T-cell (primary cell): Measurements from ENCODE around the gene HS6ST1. TPM values are rescaled to one million over a fixed set of nuclear protein-coding genes. Genes with fewer than 3 reads are reported as not detected.
"Not testable (repeated sequence)": the region's sequence is repeated elsewhere in the genome, so short reads cannot be mapped to it uniquely, and the experiment has no call there.

Experiments used
- ATAC-seq, 4 experiments: fragments of 200-7000 bp in 3 of 4; fragments of 150-1000 bp in 1 of 4; cut with Tn5 transposase; replicated peaks in 1 of 4; 1 replicate in 3 of 4; 2 replicates in 1 of 4; pipeline ENCODE4 v1.10.0; 2021; ENCODE audit warnings: moderate library complexity in 3 of 4, mild to moderate bottlenecking in 2 of 4, moderate number of reproducible peaks in 1 of 4
- CTCF ChIA-PET, 2 donors: fragments of 300-600 bp; sonication (Branson Sonifier 250); formaldehyde crosslinking; loops; one replicate each; lab custom pipeline; 2022; ENCODE audit warnings: antibody characterized with exemption in 2 of 2; lab: Charles Lee
- POLR2A ChIA-PET, 2 donors: fragments of 300-600 bp; sonication (Branson Sonifier 250); formaldehyde crosslinking; loops; one replicate each; lab custom pipeline; 2022; ENCODE audit warnings: antibody characterized with exemption in 2 of 2; lab: Charles Lee
- DNase-seq, 35 experiments: peaks; one replicate each; pipeline versions ENCODE4 v3.0.0 to v3.0.0-alpha.2; 2013 to 2023
- H3K27ac ChIP-seq: one replicate; pipeline ENCODE4 v1.5.1; 2013; ENCODE audit warnings: low read length
- H3K27me3 ChIP-seq, 2 experiments: replicated peaks in 1 of 2; 1 replicate in 1 of 2; 2 replicates in 1 of 2; pipeline versions ENCODE4 v1.6.1 to v1.7.0; 2013; ENCODE audit warnings: low read length in 1 of 2, mixed read lengths in 1 of 2; ENCODE audit not compliant: control insufficient read depth in 2 of 2, insufficient read depth in 2 of 2; ENCODE audit errors: extremely low read depth in 1 of 2
- H3K36me3 ChIP-seq, 2 donors: 1 replicate in 1 of 2; 2 replicates in 1 of 2; pipeline versions ENCODE4 v1.6.1 to v1.7.0; 2013; ENCODE audit warnings: low read length in 1 of 2; ENCODE audit not compliant: control insufficient read depth in 2 of 2, insufficient read depth in 1 of 2; ENCODE audit errors: extremely low read depth in 1 of 2
- H3K4me1 ChIP-seq, 2 experiments: 1 replicate in 1 of 2; 2 replicates in 1 of 2; pipeline versions ENCODE4 v1.6.1 to v1.7.0; 2013; ENCODE audit warnings: low read length in 2 of 2, mixed read lengths in 1 of 2; ENCODE audit not compliant: insufficient read depth in 2 of 2, control insufficient read depth in 1 of 2; ENCODE audit errors: extremely low read depth in 1 of 2
- H3K4me3 ChIP-seq, 2 donors: 1 replicate in 1 of 2; 2 replicates in 1 of 2; pipeline versions ENCODE4 v1.5.1 to v1.7.0; 2013; ENCODE audit warnings: mild to moderate bottlenecking in 2 of 2, low read length in 1 of 2, moderate library complexity in 1 of 2; ENCODE audit not compliant: control insufficient read depth in 1 of 2; ENCODE audit errors: extremely low read depth in 1 of 2
- H3K9me3 ChIP-seq: 2 replicates; pipeline ENCODE4 v1.7.0; 2013
- H3K27ac Mint-ChIP-seq, 2 donors: one replicate each; pipeline ENCODE4 v1.8.0; 2020 to 2021; ENCODE audit warnings: mild to moderate bottlenecking in 2 of 2, mixed read lengths in 2 of 2
- H3K27me3 Mint-ChIP-seq, 2 donors: one replicate each; pipeline ENCODE4 v1.8.0; 2021 to 2022; ENCODE audit warnings: mixed read lengths in 2 of 2
- H3K36me3 Mint-ChIP-seq: one replicate; pipeline ENCODE4 v1.8.0; 2021; ENCODE audit warnings: mixed read lengths
- H3K4me1 Mint-ChIP-seq, 3 donors: one replicate each; pipeline ENCODE4 v1.8.0; 2020 to 2022; ENCODE audit warnings: mixed read lengths in 3 of 3, mild to moderate bottlenecking in 1 of 3
- H3K4me3 Mint-ChIP-seq, 3 donors: one replicate each; pipeline ENCODE4 v1.8.0; 2020 to 2022; ENCODE audit warnings: mild to moderate bottlenecking in 3 of 3, mixed read lengths in 3 of 3, moderate library complexity in 3 of 3
- H3K9me3 Mint-ChIP-seq, 3 donors: one replicate each; pipeline ENCODE4 v1.8.0; 2020 to 2022; ENCODE audit warnings: mixed read lengths in 3 of 3
- WGBS: methylation state at CpG from one replicate; pipeline ENCODE4 v1.1.5; 2013; ENCODE audit warnings: missing lambda C conversion rate; ENCODE audit not compliant: insufficient coverage; 5-methylcytosine and 5-hydroxymethylcytosine counted together
- total RNA-seq, 35 experiments: library from RNA in 6 of 35; stranded (reverse) in 6 of 35; fragments of 120-200 nt in 1 of 35; gene quantifications; one replicate each; pipeline versions ENCODE4 v1.2.1 to v1.2.4 and lab custom pipeline; 2013 to 2026

The HS6ST1 gene
- total RNA-seq, 5 donors from 2014 or later (not counting 1 experiment from before 2014, with no cell fraction given): 7.6 to 15.6 (median 15.4) TPM

GRCh38 chr2:128318245-128318644 lies 423 bp downstream of the HS6ST1 start:
- Mint-ChIP-seq H3K4me3 (peak overlapping the region in 2 of 3 donors; percentile 74 to 88), H3K4me1 (peaks cover 42 to 50% (median 45%) of the 10 kb centered on the region in 3 donors)
- H3K9me3 ChIP-seq, H3K36me3 Mint-ChIP-seq, H3K27ac Mint-ChIP-seq, POLR2A ChIA-PET, H3K27ac ChIP-seq, H3K36me3 ChIP-seq, H3K27me3 Mint-ChIP-seq, CTCF ChIA-PET, H3K9me3 Mint-ChIP-seq: not testable (repeated sequence)
- Histone ChIP-seq H3K4me3 (peak overlapping the region in 1 of 2 donors; percentile 17), H3K27me3 (peaks cover 0 to 36% of the 10 kb centered on the region in 2 experiments), H3K4me1 (peaks cover 6 to 66% of the 10 kb centered on the region in 2 experiments)
- ATAC-seq (peak; percentile 18 to 29 (median 22)), DNase-seq (peak in 11 of 35 experiments; percentile 18 to 43 (median 23))
- WGBS: 0% methylated on average over 2 of the region's 55 CpGs

- DNase-seq: peak in 1 of 35 experiments; percentile 24
- H3K4me3 Mint-ChIP-seq: peak overlapping the region; percentile 80 to 88 (median 82)
- H3K4me1 Mint-ChIP-seq: peaks cover 44 to 54% (median 49%) of the 10 kb centered on the region in 3 donors
- H3K27me3 Mint-ChIP-seq, H3K27ac ChIP-seq, ATAC-seq, H3K36me3 Mint-ChIP-seq, CTCF ChIA-PET, H3K36me3 ChIP-seq, H3K27ac Mint-ChIP-seq, H3K9me3 ChIP-seq, H3K9me3 Mint-ChIP-seq, POLR2A ChIA-PET: not testable (repeated sequence)
- peaks cover 0 to 32% of the 10 kb centered on the region in 2 experiments for H3K27me3 ChIP-seq
- peak overlapping the region; percentile 52 to 55 for H3K4me3 ChIP-seq
- peaks cover 6 to 66% of the 10 kb centered on the region in 2 experiments for H3K4me1 ChIP-seq
- 1% methylated on average over 11 of the region's 40 CpGs for WGBS
Observed at GRCh38 chr2:128317899-128318225, 806 bp downstream of the HS6ST1 start.

GRCh38 chr2:128317181-128317898 lies 1.3 kb downstream of the HS6ST1 start:
- Histone ChIP-seq H3K27ac (no peak overlapping the region), H3K4me3 (peak overlapping the region; percentile 52 to 55), H3K4me1 (peaks cover 6 to 61% of the 10 kb centered on the region in 2 experiments), H3K36me3 (no peaks in the 10 kb centered on the region), H3K9me3 (no peaks in the 10 kb centered on the region), H3K27me3 (peaks cover 0 to 27% of the 10 kb centered on the region in 2 experiments)
- POLR2A ChIA-PET: interaction anchor here in 1 of 2 donors (0.5 kb wide), 1 partner anchor 329 kb away, joined by 7 read pairs; no protein-coding TSS in a partner anchor
- Mint-ChIP-seq H3K27me3 (no peaks in the 10 kb centered on the region), H3K4me1 (peaks cover 47 to 55% (median 49%) of the 10 kb centered on the region in 3 donors), H3K27ac (no peak overlapping the region), H3K4me3 (peak overlapping the region; percentile 80 to 88 (median 82)), H3K36me3 (no peaks in the 10 kb centered on the region), H3K9me3 (no peaks in the 10 kb centered on the region)
- 6% methylated on average over 32 of the region's 35 CpGs for WGBS
- ATAC-seq (no peak), DNase-seq (peak in 9 of 35 experiments; percentile 13 to 47 (median 26))
- CTCF ChIA-PET: interaction anchor here in 1 of 2 donors (0.7 kb wide), 1 partner anchor 12 kb away, joined by 3 read pairs; no protein-coding TSS in a partner anchor

- Histone ChIP-seq H3K36me3 (no peaks in the 10 kb centered on the region), H3K27me3 (peaks cover 0 to 27% of the 10 kb centered on the region in 2 experiments), H3K27ac (no peak overlapping the region), H3K4me3 (peak overlapping the region; percentile 52 to 55), H3K4me1 (peaks cover 6 to 60% of the 10 kb centered on the region in 2 experiments), H3K9me3 (no peaks in the 10 kb centered on the region)
- WGBS: 58% methylated on average over 5 of the region's 5 CpGs
- POLR2A ChIA-PET: interaction anchor here in 1 of 2 donors (0.5 kb wide), 1 partner anchor 328 kb away, joined by 7 read pairs; no protein-coding TSS in a partner anchor
- H3K9me3 Mint-ChIP-seq: no peaks in the 10 kb centered on the region
- ATAC-seq (no peak), DNase-seq (peak in 3 of 35 experiments; percentile 0 to 20 (median 0))
- CTCF ChIA-PET: interaction anchor here in 1 of 2 donors (0.7 kb wide), 1 partner anchor 12 kb away, joined by 3 read pairs; no protein-coding TSS in a partner anchor
- H3K36me3 Mint-ChIP-seq: no peaks in the 10 kb centered on the region
- H3K27me3 Mint-ChIP-seq: no peaks in the 10 kb centered on the region
- H3K4me3 Mint-ChIP-seq: peak overlapping the region; percentile 80 to 88 (median 82)
- H3K27ac Mint-ChIP-seq: no peak overlapping the region
- peaks cover 49 to 55% (median 51%) of the 10 kb centered on the region in 3 donors for H3K4me1 Mint-ChIP-seq
Observed at GRCh38 chr2:128316777-128317180, 1.9 kb downstream of the HS6ST1 start.

- no peaks in the 10 kb centered on the region for H3K9me3 Mint-ChIP-seq
- ATAC-seq: no peak
- ChIA-PET CTCF (interaction anchor here in 1 of 2 donors (0.7 kb wide), 1 partner anchor 13 kb away, joined by 3 read pairs; no protein-coding TSS in a partner anchor), POLR2A (interaction anchor here in 1 of 2 donors (0.5 to 0.6 kb wide), 2 partner anchors 328 to 453 kb away, joined by 3 to 7 read pairs; no protein-coding TSS in a partner anchor)
- 73% methylated on average over 12 of the region's 20 CpGs for WGBS
- H3K36me3 Mint-ChIP-seq: no peaks in the 10 kb centered on the region
- Histone ChIP-seq H3K36me3 (no peaks in the 10 kb centered on the region), H3K4me1 (peaks cover 6 to 53% of the 10 kb centered on the region in 2 experiments), H3K9me3 (no peaks in the 10 kb centered on the region), H3K4me3 (peak overlapping the region in 1 of 2 donors; percentile 52), H3K27ac (no peak overlapping the region), H3K27me3 (peaks cover 0 to 22% of the 10 kb centered on the region in 2 experiments)
- H3K27me3 Mint-ChIP-seq: no peaks in the 10 kb centered on the region
- H3K27ac Mint-ChIP-seq: no peak overlapping the region
- peak overlapping the region; percentile 80 to 88 (median 82) for H3K4me3 Mint-ChIP-seq
- H3K4me1 Mint-ChIP-seq: peaks cover 43 to 49% (median 45%) of the 10 kb centered on the region in 3 donors
- peak in 4 of 35 experiments; percentile 5 to 24 (median 14) for DNase-seq
Observed at GRCh38 chr2:128315829-128316776, 2.6 kb downstream of the HS6ST1 start.
